Trophoblast cell (in vitro differentiated cells and primary cell): ENCODE results near the gene MMP27.
"Not testable (repeated sequence)": the region's sequence is repeated elsewhere in the genome, so short reads cannot be mapped to it uniquely, and the experiment has no call there.

Experiments
- DNase-seq, 2 donors: peaks; one replicate each; pipeline ENCODE4 v3.0.0-alpha.2; 2016
- H2AFZ ChIP-seq: 2 replicates; pipeline ENCODE4 v1.6.1; 2013; ENCODE audit warnings: low read length, moderate library complexity, mild to moderate bottlenecking; ENCODE audit not compliant: insufficient read depth, poor library complexity
- H2AK5ac ChIP-seq: 2 replicates; pipeline ENCODE4 v1.6.1; 2013; ENCODE audit warnings: mild to moderate bottlenecking, low read length
- H2BK120ac ChIP-seq: 2 replicates; pipeline ENCODE4 v1.6.1; 2013; ENCODE audit warnings: low read length, mild to moderate bottlenecking, moderate library complexity; ENCODE audit not compliant: insufficient read depth, poor library complexity
- H2BK12ac ChIP-seq: 2 replicates; pipeline ENCODE4 v1.6.1; 2013; ENCODE audit warnings: mild to moderate bottlenecking, low read length, moderate library complexity
- H2BK5ac ChIP-seq: 2 replicates; pipeline ENCODE4 v1.6.1; 2013; ENCODE audit warnings: low read length, low read depth, moderate library complexity, mild to moderate bottlenecking; ENCODE audit not compliant: poor library complexity
- H3K14ac ChIP-seq: 2 replicates; pipeline ENCODE4 v1.6.1; 2013; ENCODE audit warnings: mild to moderate bottlenecking, low read length
- H3K18ac ChIP-seq: 2 replicates; pipeline ENCODE4 v1.6.1; 2013; ENCODE audit warnings: mild to moderate bottlenecking, low read length
- H3K23ac ChIP-seq: 2 replicates; pipeline ENCODE4 v1.6.1; 2013; ENCODE audit warnings: low read length
- H3K27ac ChIP-seq: 2 replicates; pipeline ENCODE4 v1.5.1; 2013; ENCODE audit warnings: low read depth, mild to moderate bottlenecking, inconsistent platforms, low read length, moderate library complexity
- H3K27me3 ChIP-seq: 2 replicates; pipeline ENCODE4 v1.6.1; 2013; ENCODE audit warnings: inconsistent platforms, mild to moderate bottlenecking, low read length, moderate library complexity; ENCODE audit not compliant: insufficient read depth
- H3K36me3 ChIP-seq, 2 experiments: 1 replicate in 1 of 2; 2 replicates in 1 of 2; pipeline ENCODE4 v1.6.1; 2013; ENCODE audit warnings: low read length in 2 of 2, mild to moderate bottlenecking in 2 of 2, moderate library complexity in 1 of 2; ENCODE audit not compliant: insufficient read depth in 2 of 2, control insufficient read depth in 1 of 2
- H3K4ac ChIP-seq: 2 replicates; pipeline ENCODE4 v1.6.1; 2013; ENCODE audit warnings: low read depth, mild to moderate bottlenecking, low read length, moderate library complexity
- H3K4me1 ChIP-seq, 2 experiments: 1 replicate in 1 of 2; 2 replicates in 1 of 2; pipeline ENCODE4 v1.6.1; 2013; ENCODE audit warnings: low read length in 2 of 2, mild to moderate bottlenecking in 2 of 2, moderate library complexity in 1 of 2; ENCODE audit not compliant: insufficient read depth in 2 of 2, control insufficient read depth in 1 of 2
- H3K4me2 ChIP-seq: 2 replicates; pipeline ENCODE4 v1.6.1; 2013; ENCODE audit warnings: inconsistent platforms, mild to moderate bottlenecking, low read length, moderate library complexity
- H3K4me3 ChIP-seq: 2 replicates; pipeline ENCODE4 v1.5.1; 2013; ENCODE audit warnings: mild to moderate bottlenecking, low read depth, low read length, inconsistent platforms
- H3K79me1 ChIP-seq: one replicate; pipeline ENCODE4 v1.6.1; 2013; ENCODE audit warnings: low read length
- H3K79me2 ChIP-seq: 2 replicates; pipeline ENCODE4 v1.6.1; 2013; ENCODE audit warnings: low read length, mild to moderate bottlenecking; ENCODE audit not compliant: control insufficient read depth, insufficient read depth, poor library complexity
- H3K9ac ChIP-seq: 2 replicates; pipeline ENCODE4 v1.6.1; 2013; ENCODE audit warnings: mild to moderate bottlenecking, low read length
- H3K9me3 ChIP-seq: 2 replicates; pipeline ENCODE4 v1.6.1; 2013; ENCODE audit warnings: low read depth, mild to moderate bottlenecking, control low read depth, inconsistent platforms, low read length; ENCODE audit not compliant: insufficient read depth
- H4K12ac ChIP-seq: 2 replicates; pipeline ENCODE4 v1.6.1; 2013; ENCODE audit warnings: low read depth, mild to moderate bottlenecking, low read length, moderate library complexity
- H4K8ac ChIP-seq: 2 replicates; pipeline ENCODE4 v1.6.1; 2013; ENCODE audit warnings: low read depth, mild to moderate bottlenecking, low read length, moderate library complexity
- H4K91ac ChIP-seq: one replicate; pipeline ENCODE4 v1.6.1; 2013; ENCODE audit warnings: low read depth, mild to moderate bottlenecking, low read length, moderate library complexity
- WGBS: extraction: QIAGEN DNeasy Blood & Tissue Kit; methylation state at CpG from one replicate; pipeline ENCODE4 v1.1.7; 2013; ENCODE audit warnings: missing lambda C conversion rate; ENCODE audit not compliant: insufficient read length, insufficient coverage; ENCODE audit errors: extremely low coverage; 5-methylcytosine and 5-hydroxymethylcytosine counted together

Gene MMP27

GRCh38 chr11:102746746-102747578, 41.4 kb upstream of the MMP27 start:
- not testable (repeated sequence) for H2BK12ac ChIP-seq, H4K12ac ChIP-seq, H2BK5ac ChIP-seq, H3K4ac ChIP-seq, H3K18ac ChIP-seq, H3K23ac ChIP-seq, H2AK5ac ChIP-seq, H3K14ac ChIP-seq, H2BK120ac ChIP-seq, H3K9me3 ChIP-seq, H3K79me1 ChIP-seq, H3K4me2 ChIP-seq, H3K79me2 ChIP-seq, H3K4me3 ChIP-seq, DNase-seq, H3K9ac ChIP-seq, H4K91ac ChIP-seq, H3K36me3 ChIP-seq, H2AFZ ChIP-seq, H3K27me3 ChIP-seq, H3K27ac ChIP-seq, H4K8ac ChIP-seq, H3K4me1 ChIP-seq
- WGBS, result no CpG with 5 or more reads among the region's 32 CpGs

GRCh38 chr11:102734650-102735049, 29.1 kb upstream of the MMP27 start:
- Histone ChIP-seq H4K12ac (no peak overlapping the region), H3K27me3 (no peaks in the 10 kb centered on the region), H3K79me1 (no peaks in the 10 kb centered on the region), H3K79me2 (no peaks in the 10 kb centered on the region), H2BK5ac (no peak overlapping the region), H3K9me3 (peaks cover 5% of the 10 kb centered on the region), H3K4me3 (no peak overlapping the region), H3K18ac (no peak overlapping the region), H4K91ac (no peak overlapping the region), H2AK5ac (no peak overlapping the region), H3K4me2 (no peak overlapping the region), H3K14ac (no peak overlapping the region), H3K36me3 (no peaks in the 10 kb centered on the region), H3K9ac (no peak overlapping the region), H3K4ac (no peak overlapping the region), H3K23ac (no peak overlapping the region), H2BK12ac (no peak overlapping the region), H2AFZ (no peak overlapping the region), H2BK120ac (no peak overlapping the region), H3K27ac (no peak overlapping the region), H4K8ac (no peak overlapping the region), H3K4me1 (no peaks in the 10 kb centered on the region)
- no peak for DNase-seq

- Histone ChIP-seq H4K8ac (no peak overlapping the region), H3K27me3 (no peaks in the 10 kb centered on the region), H2AK5ac (no peak overlapping the region), H4K12ac (no peak overlapping the region), H3K79me2 (no peaks in the 10 kb centered on the region), H3K9me3 (peaks cover 5% of the 10 kb centered on the region), H3K23ac (no peak overlapping the region), H4K91ac (no peak overlapping the region), H3K36me3 (no peaks in the 10 kb centered on the region), H3K4me2 (no peak overlapping the region), H2BK12ac (no peak overlapping the region), H3K9ac (no peak overlapping the region), H2BK5ac (no peak overlapping the region), H3K14ac (no peak overlapping the region), H3K79me1 (no peaks in the 10 kb centered on the region), H2BK120ac (no peak overlapping the region), H3K4me1 (no peaks in the 10 kb centered on the region), H2AFZ (no peak overlapping the region), H3K18ac (no peak overlapping the region), H3K27ac (no peak overlapping the region), H3K4me3 (no peak overlapping the region), H3K4ac (no peak overlapping the region)
- WGBS, result no CpG with 5 or more reads among the region's 8 CpGs
- DNase-seq, result peak; percentile 66 to 90
These were observed 27.8 kb upstream of the MMP27 start for GRCh38 chr11:102733232-102733875.

- H2BK12ac ChIP-seq, H3K27ac ChIP-seq, H3K79me2 ChIP-seq, H3K9ac ChIP-seq, H3K36me3 ChIP-seq, H3K9me3 ChIP-seq, H2BK5ac ChIP-seq, H2AK5ac ChIP-seq, H3K18ac ChIP-seq, H2AFZ ChIP-seq, H4K12ac ChIP-seq, H3K4ac ChIP-seq, H3K27me3 ChIP-seq, H3K23ac ChIP-seq, H3K4me1 ChIP-seq, H3K4me2 ChIP-seq, H2BK120ac ChIP-seq, H4K8ac ChIP-seq, DNase-seq, H3K79me1 ChIP-seq, H4K91ac ChIP-seq, H3K14ac ChIP-seq: not testable (repeated sequence)
- H3K4me3 ChIP-seq, result peak overlapping the region; percentile 6
- WGBS, result 89% methylated on average over 5 of the region's 8 CpGs
These were observed 25.4 kb upstream of the MMP27 start for GRCh38 chr11:102730944-102731343.
